ENCODE data around the gene PHF1.

Gene PHF1

GRCh38 chr6:33458676-33459075 lies 47.9 kb downstream of the PHF1 start (continued):
- no peak for TF ChIP-seq ZNF18 (tag by site-specific recombination; IDR thresholded peaks at IDR 0.05)
- TF ChIP-seq ZNF280D (tag by site-specific recombination; IDR thresholded peaks at IDR 0.05) = no peak
- no peak for TF ChIP-seq REST (tag by site-specific recombination; IDR thresholded peaks at IDR 0.05)
- TF ChIP-seq ZNF302 (tag by site-specific recombination; IDR thresholded peaks at IDR 0.05; ENCODE audit: low read depth) = no peak
- TF ChIP-seq, protein P1, sequence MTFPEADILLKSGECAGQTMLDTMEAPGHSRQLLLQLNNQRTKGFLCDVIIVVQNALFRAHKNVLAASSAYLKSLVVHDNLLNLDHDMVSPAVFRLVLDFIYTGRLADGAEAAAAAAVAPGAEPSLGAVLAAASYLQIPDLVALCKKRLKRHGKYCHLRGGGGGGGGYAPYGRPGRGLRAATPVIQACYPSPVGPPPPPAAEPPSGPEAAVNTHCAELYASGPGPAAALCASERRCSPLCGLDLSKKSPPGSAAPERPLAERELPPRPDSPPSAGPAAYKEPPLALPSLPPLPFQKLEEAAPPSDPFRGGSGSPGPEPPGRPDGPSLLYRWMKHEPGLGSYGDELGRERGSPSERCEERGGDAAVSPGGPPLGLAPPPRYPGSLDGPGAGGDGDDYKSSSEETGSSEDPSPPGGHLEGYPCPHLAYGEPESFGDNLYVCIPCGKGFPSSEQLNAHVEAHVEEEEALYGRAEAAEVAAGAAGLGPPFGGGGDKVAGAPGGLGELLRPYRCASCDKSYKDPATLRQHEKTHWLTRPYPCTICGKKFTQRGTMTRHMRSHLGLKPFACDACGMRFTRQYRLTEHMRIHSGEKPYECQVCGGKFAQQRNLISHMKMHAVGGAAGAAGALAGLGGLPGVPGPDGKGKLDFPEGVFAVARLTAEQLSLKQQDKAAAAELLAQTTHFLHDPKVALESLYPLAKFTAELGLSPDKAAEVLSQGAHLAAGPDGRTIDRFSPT (tag by site-specific recombination; IDR thresholded peaks at IDR 0.05) = no peak
- no peak for TF ChIP-seq ZNF610 (tag by site-specific recombination; IDR thresholded peaks at IDR 0.05; ENCODE audit: borderline replicate concordance)
- no peak for TF ChIP-seq ZNF112 (tag by site-specific recombination; IDR thresholded peaks at IDR 0.05)
- TF ChIP-seq ZBTB44 (tag by site-specific recombination; IDR thresholded peaks at IDR 0.05) = no peak
- TF ChIP-seq ZNF514 (tag by site-specific recombination; IDR thresholded peaks at IDR 0.05) = no peak

DNA sequence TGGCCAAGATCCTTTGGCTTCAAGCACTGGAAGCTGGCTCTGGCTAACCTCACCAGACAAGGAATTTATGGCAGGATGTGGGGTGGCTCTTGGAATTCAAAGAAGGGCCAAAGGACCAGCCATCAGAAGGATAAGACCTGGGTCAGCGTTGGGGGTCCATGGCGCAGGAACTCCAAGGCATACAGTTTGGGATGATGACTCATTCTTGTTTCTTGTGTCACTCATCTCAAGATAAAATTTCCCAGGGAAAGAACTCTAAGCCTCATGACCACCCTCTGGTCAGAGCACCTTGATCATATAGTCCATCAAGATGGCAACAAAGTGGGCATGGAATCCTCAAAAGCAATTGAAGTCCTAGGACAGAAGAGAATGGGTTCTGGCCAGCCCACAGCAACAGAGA lies 48.4 kb downstream of the PHF1 start:
- H3K9me3 ChIP-seq (ENCODE audit: control insufficient read depth, insufficient read depth, low read depth, low read length) = no peaks in the 10 kb centered on the region
- no peak overlapping the region for H3K27ac ChIP-seq (ENCODE audit: extremely low read depth, low read depth, low read length)
- ChIA-PET CTCF (interaction anchor here (1.0 kb wide), 1 partner anchor 33 kb away, joined by 3 read pairs; no protein-coding TSS in a partner anchor), POLR2A (interaction anchor here (1.2 kb wide), 1 partner anchor 121 kb away, joined by 3 read pairs; the partner anchor contains the start of gene BAK1)
- H3K4me1 ChIP-seq (ENCODE audit: control insufficient read depth, insufficient read depth, low read length) = no peaks in the 10 kb centered on the region
- H3K4me3 ChIP-seq (ENCODE audit: low read depth, low read length) = no peak overlapping the region
- peaks cover 0 to 21% of the 10 kb centered on the region in 2 experiments; a peak in 1 of 3 replicates for H3K36me3 ChIP-seq (ENCODE audit: control insufficient read depth in 2 of 2, insufficient read depth in 1 of 2, low read length in 2 of 2)
- no peak for TF ChIP-seq GLI2 (tag by site-specific recombination; IDR thresholded peaks at IDR 0.05; ENCODE audit: borderline replicate concordance, low read depth)
- no peak for TF ChIP-seq ZNF658 (tag by site-specific recombination; IDR thresholded peaks at IDR 0.05)
- TF ChIP-seq INSM2 (tag by site-specific recombination; IDR thresholded peaks at IDR 0.05) = no peak
- no peak for TF ChIP-seq ZNF140 (tag by site-specific recombination; IDR thresholded peaks at IDR 0.05)
- no peak for TF ChIP-seq KLF1 (tag by site-specific recombination; IDR thresholded peaks at IDR 0.05)
- no peak for TF ChIP-seq MEIS1 (CRISPR knock-in tag; IDR thresholded peaks at IDR 0.05; ENCODE audit: borderline replicate concordance)
- no peak for TF ChIP-seq ZNF501 (tag by site-specific recombination; IDR thresholded peaks at IDR 0.05)
- TF ChIP-seq ZNF354C (tag by site-specific recombination; IDR thresholded peaks at IDR 0.05; ENCODE audit: borderline replicate concordance, low read depth) = no peak
